Stimulated activated CD8-positive, alpha-beta memory T cell treated with anti-CD3 and anti-CD28 coated beads, Interleukin-2, amount 100 ng/mL, for 48 hours (primary cell): ENCODE results near the gene RBM45.
"Not testable (repeated sequence)": the region's sequence is repeated elsewhere in the genome, so short reads cannot be mapped to it uniquely, and the experiment has no call there.

Source experiments
- DNase-seq, 2 donors: peaks; one replicate each; pipeline ENCODE4 v3.0.0-alpha.2; 2020; ENCODE audit warnings: low read depth in 2 of 2

Gene RBM45

GRCh38 chr2:178112202-178113152 is at the start of gene RBM45:
RBM45 (plus strand) TSS chr2:178112437; CDS start chr2:178112547, 110 bp downstream.
- peak; percentile 82 to 86 for DNase-seq

GRCh38 chr2:178066324-178066723 is 45.9 kb upstream of the RBM45 start:
- no peak for DNase-seq

GRCh38 chr2:178066890-178067669 is 45.2 kb upstream of the RBM45 start:
- DNase-seq, result no peak

GRCh38 chr2:178068823-178069454 is 43.3 kb upstream of the RBM45 start:
- no peak for DNase-seq

- DNase-seq, result no peak
These were observed 42.7 kb upstream of the RBM45 start for GRCh38 chr2:178069551-178069950.

GRCh38 chr2:178070824-178071223 is 41.4 kb upstream of the RBM45 start:
- no peak for DNase-seq

GRCh38 chr2:178072000-178072382 is 40.2 kb upstream of the RBM45 start:
- no peak for DNase-seq

- DNase-seq, result peak; percentile 27 to 44
These were observed 39.6 kb upstream of the RBM45 start, which contains the start of gene PDE11A for GRCh38 chr2:178072383-178073301. PDE11A (minus strand) TSS chr2:178072777; CDS start chr2:178072437, 340 bp downstream.

GRCh38 chr2:178074123-178075005 is 37.9 kb upstream of the RBM45 start:
- no peak for DNase-seq

- DNase-seq, result no peak
These were observed 37.3 kb upstream of the RBM45 start for GRCh38 chr2:178075006-178075326.

GRCh38 chr2:178076130-178076529 is 36.1 kb upstream of the RBM45 start:
- DNase-seq, result no peak

GRCh38 chr2:178079279-178079678 is 33.0 kb upstream of the RBM45 start:
- not testable (repeated sequence) for DNase-seq

GRCh38 chr2:178082408-178083045 is 29.7 kb upstream of the RBM45 start:
- DNase-seq, result no peak

- DNase-seq, result no peak
These were observed 28.0 kb upstream of the RBM45 start for GRCh38 chr2:178084273-178084672.

GRCh38 chr2:178088774-178089270 is 23.4 kb upstream of the RBM45 start:
- DNase-seq, result no peak

GRCh38 chr2:178093471-178093870 is 18.8 kb upstream of the RBM45 start:
- DNase-seq, result no peak

GRCh38 chr2:178101321-178102079 is 10.7 kb upstream of the RBM45 start:
- no peak for DNase-seq

GRCh38 chr2:178105566-178105965 is 6.7 kb upstream of the RBM45 start:
- no peak for DNase-seq

- DNase-seq, result no peak
These were observed 6.2 kb upstream of the RBM45 start for GRCh38 chr2:178106053-178106452.
